GM12874 (cell line): ENCODE data around the gene PALB2.

Source experiments
- CTCF ChIP-seq: IDR thresholded peaks from 2 replicates; pipeline ENCODE4 v1.5.1; 2011; ENCODE audit warnings: low read depth, mild to moderate bottlenecking, control low read depth, low read length, moderate library complexity; ENCODE audit not compliant: insufficient read depth

PALB2 gene

GRCh38 chr16:23575834-23576233 lies 65.3 kb downstream of the PALB2 start:
- TF ChIP-seq CTCF = no peak

GRCh38 chr16:23573817-23574216 lies 67.3 kb downstream of the PALB2 start:
- TF ChIP-seq CTCF = no peak

GRCh38 chr16:23572394-23572793 lies 68.7 kb downstream of the PALB2 start:
- TF ChIP-seq CTCF = no peak

GRCh38 chr16:23571895-23572294 lies 69.2 kb downstream of the PALB2 start:
- no peak for TF ChIP-seq CTCF

- TF ChIP-seq CTCF = no peak
These were observed 70.0 kb downstream of the PALB2 start for GRCh38 chr16:23570992-23571632.

GRCh38 chr16:23567602-23568001 lies 73.5 kb downstream of the PALB2 start:
- no peak for TF ChIP-seq CTCF

GRCh38 chr16:23566724-23567123 lies 74.4 kb downstream of the PALB2 start:
- no peak for TF ChIP-seq CTCF
